SK-N-SH (cell line): ENCODE data around the gene CLEC1B. TPM values are rescaled to one million over a fixed set of nuclear protein-coding genes. Genes with fewer than 3 reads are reported as not detected.
"Not testable (repeated sequence)": the region's sequence is repeated elsewhere in the genome, so short reads cannot be mapped to it uniquely, and the experiment has no call there.

Experiments used
- CTCF ChIA-PET: fragments of 300-600, 350-600 bp; formaldehyde crosslinking; extraction: SDS; loops from one replicate; lab custom pipeline; 2021; lab: Yijun Ruan, JAX
- POLR2A ChIA-PET: fragments of 350-600 bp; sonication (Branson Sonifier 250); formaldehyde crosslinking; extraction: SDS; loops from one replicate; lab custom pipeline; 2020; ENCODE audit warnings: antibody characterized with exemption, inconsistent platforms; lab: Yijun Ruan, JAX
- DNase-seq: peaks from one replicate; pipeline ENCODE4 v3.0.0; 2012
- H2AFZ ChIP-seq: fragments of 200-600 bp; sonication (generic); 2 replicates; pipeline ENCODE4 v1.8.1; 2016; ENCODE audit warnings: antibody characterized with exemption, mild to moderate bottlenecking, low read depth
- H3F3A ChIP-seq: fragments of 200-600 bp; sonication (generic); replicated peaks from 2 replicates; pipeline ENCODE3; 2016; ENCODE audit warnings: antibody characterized with exemption, mild to moderate bottlenecking; ENCODE audit not compliant: insufficient read depth
- H3K27ac ChIP-seq, 2 experiments: fragments of 200-500 bp in 1 of 2; fragments of 200-600 bp in 1 of 2; sonication (Bioruptor generic) in 1 of 2; sonication (generic), shearing (Covaris generic) in 1 of 2; 2 replicates each; pipeline versions ENCODE4 v1.5.1 to v1.6.1; 2014 to 2016; ENCODE audit warnings: low read depth in 2 of 2, inconsistent platforms in 1 of 2, low read length in 1 of 2, mild to moderate bottlenecking in 1 of 2, mixed read lengths in 1 of 2
- H3K27me3 ChIP-seq: fragments of 200-600 bp; sonication (generic), shearing (Covaris generic); 2 replicates; pipeline ENCODE4 v1.6.1; 2016; ENCODE audit warnings: mixed run types; ENCODE audit not compliant: insufficient read depth
- H3K36me3 ChIP-seq, 2 experiments: fragments of 200-500 bp in 1 of 2; fragments of 200-600 bp in 1 of 2; sonication (Bioruptor generic) in 1 of 2; sonication (generic) in 1 of 2; replicated peaks in 1 of 2; 2 replicates each; pipeline versions ENCODE3 to v1.5.1; 2014 to 2016; ENCODE audit warnings: low read length in 1 of 2, mild to moderate bottlenecking in 1 of 2; ENCODE audit not compliant: insufficient read depth in 2 of 2, control insufficient read depth in 1 of 2
- H3K4me1 ChIP-seq, 2 experiments: fragments of 200-500 bp in 1 of 2; fragments of 200-600 bp in 1 of 2; sonication (Bioruptor generic) in 1 of 2; sonication (generic), shearing (Covaris generic) in 1 of 2; 2 replicates each; pipeline versions ENCODE4 v1.5.1 to v1.6.1; 2014 to 2016; ENCODE audit warnings: low read depth in 1 of 2, low read length in 1 of 2, mixed run types in 1 of 2; ENCODE audit not compliant: insufficient read depth in 2 of 2, control insufficient read depth in 1 of 2
- H3K4me2 ChIP-seq: fragments of 200-600 bp; sonication (generic), shearing (Covaris generic); 2 replicates; pipeline ENCODE4 v1.6.1; 2017; ENCODE audit warnings: mixed run types
- H3K4me3 ChIP-seq, 2 experiments: fragments of 200-500 bp in 1 of 2; fragments of 200-600 bp in 1 of 2; sonication (Bioruptor generic) in 1 of 2; sonication (generic), shearing (Covaris generic) in 1 of 2; 2 replicates each; pipeline versions ENCODE4 v1.5.1 to v1.8.1; 2014 to 2016; ENCODE audit warnings: low read depth in 2 of 2, inconsistent platforms in 1 of 2, low read length in 1 of 2, mild to moderate bottlenecking in 1 of 2, mixed read lengths in 1 of 2, moderate library complexity in 1 of 2
- H3K79me2 ChIP-seq: fragments of 200-600 bp; sonication (generic); 2 replicates; pipeline ENCODE4 v1.8.1; 2017; ENCODE audit warnings: mild to moderate bottlenecking; ENCODE audit not compliant: insufficient read depth
- H3K9ac ChIP-seq: fragments of 200-600 bp; sonication (generic); 2 replicates; pipeline ENCODE4 v1.6.1; 2017; ENCODE audit warnings: mixed run types
- H3K9me2 ChIP-seq: fragments of 200-600 bp; sonication (generic); 2 replicates; pipeline ENCODE4 v1.6.1; 2017; ENCODE audit warnings: mixed run types
- H3K9me3 ChIP-seq: fragments of 200-600 bp; sonication (generic); 2 replicates; pipeline ENCODE4 v1.6.1; 2017; ENCODE audit warnings: mixed run types, mild to moderate bottlenecking, moderate library complexity
- H4K20me1 ChIP-seq: fragments of 200-600 bp; sonication (generic); 2 replicates; pipeline ENCODE4 v1.6.1; 2017; ENCODE audit warnings: mild to moderate bottlenecking, mixed run types; ENCODE audit not compliant: insufficient read depth
- FOXJ3 ChIP-seq: sonication (generic); formaldehyde crosslinking; IDR thresholded peaks from 2 replicates; pipeline ENCODE4 v1.5.1; 2020; ENCODE audit warnings: mild to moderate bottlenecking, missing genetic modification reagents
- FOXM1 ChIP-seq: IDR thresholded peaks from 2 replicates; pipeline ENCODE4 v1.4.0; 2012; ENCODE audit warnings: low read depth, mild to moderate bottlenecking
- GABPA ChIP-seq: IDR thresholded peaks from 2 replicates; pipeline ENCODE4 v1.4.0; 2012; ENCODE audit warnings: low read depth, mild to moderate bottlenecking
- GATA2 ChIP-seq: sonication (generic); formaldehyde crosslinking; IDR thresholded peaks from 2 replicates; pipeline ENCODE4 v1.5.0; 2020; ENCODE audit warnings: mild to moderate bottlenecking, missing genetic modification reagents
- MEF2A ChIP-seq: IDR thresholded peaks from 2 replicates; pipeline ENCODE4 v1.4.0; 2012; ENCODE audit warnings: low read depth, borderline replicate concordance
- MXI1 ChIP-seq: IDR thresholded peaks from 2 replicates; pipeline ENCODE4 v1.6.1; 2012; ENCODE audit warnings: mild to moderate bottlenecking, low read depth, low read length, improper control_type of control experiment
- NRF1 ChIP-seq: IDR thresholded peaks from 2 replicates; pipeline ENCODE4 v1.6.1; 2012; ENCODE audit warnings: low read depth, mild to moderate bottlenecking, low read length
- PBX3 ChIP-seq: IDR thresholded peaks from 2 replicates; pipeline ENCODE4; 2012
- RAD21 ChIP-seq: IDR thresholded peaks from 2 replicates; pipeline ENCODE4 v1.6.1; 2012; ENCODE audit warnings: mild to moderate bottlenecking, low read length
- RCOR1 ChIP-seq: fragments of 150-350 bp; IDR thresholded peaks from 2 replicates; pipeline ENCODE4 v1.6.1; 2017; ENCODE audit warnings: antibody characterized with exemption, low read length
- RFX5 ChIP-seq: IDR thresholded peaks from 2 replicates; pipeline ENCODE4 v1.6.1; 2012; ENCODE audit warnings: mild to moderate bottlenecking, improper control_type of control experiment, low read length
- RXRA ChIP-seq: IDR thresholded peaks from 2 replicates; pipeline ENCODE4 v1.4.0; 2012; ENCODE audit warnings: low read depth, mild to moderate bottlenecking, borderline replicate concordance
- SMC3 ChIP-seq: IDR thresholded peaks from 2 replicates; pipeline ENCODE4 v1.6.1; 2012; ENCODE audit warnings: low read depth, low read length, improper control_type of control experiment
- TAF1 ChIP-seq: IDR thresholded peaks from 2 replicates; pipeline ENCODE4 v1.6.1; 2012; ENCODE audit warnings: low read depth, mild to moderate bottlenecking, low read length, moderate library complexity, borderline replicate concordance
- YY1 ChIP-seq: IDR thresholded peaks from 2 replicates; pipeline ENCODE4 v1.4.0; 2012; ENCODE audit warnings: low read depth, mild to moderate bottlenecking
- WGBS: methylation state at CpG from one replicate; pipeline ENCODE4 v1.1.6; 2017; ENCODE audit warnings: low lambda C conversion rate; 5-methylcytosine and 5-hydroxymethylcytosine counted together
- polyA plus RNA-seq, 3 experiments: library from polyadenylated mRNA; depleted of rRNA; stranded (reverse); fragments of >200 nt; gene quantifications; 2 replicates each; pipeline ENCODE4 v1.2.3, GENCODE V29; 2012
- TF ChIP-seq, protein P1 (sequence below): IDR thresholded peaks from 2 replicates; pipeline ENCODE4 v1.4.0; 2012; ENCODE audit warnings: low read depth
- TF ChIP-seq, protein P2 (sequence below): IDR thresholded peaks from 2 replicates; pipeline ENCODE4 v1.4.0; 2012; ENCODE audit warnings: low read depth, borderline replicate concordance
- TF ChIP-seq, protein P3 (sequence below): fragments of 200-600 bp; sonication (generic); IDR thresholded peaks from 2 replicates; pipeline ENCODE4 v1.6.1; 2017; ENCODE audit warnings: antibody characterized with exemption, mild to moderate bottlenecking, moderate library complexity

CLEC1B gene
- polyA plus RNA-seq, 1 of the 3 experiments (the other 2 are of a cell fraction) = not detected

GRCh38 chr12:9975614-9976013 is 23.3 kb downstream of the CLEC1B start:
- POLR2A ChIA-PET = no interaction called here
- 0% methylated on average over 2 of the region's 2 CpGs for WGBS

GRCh38 chr12:9974731-9975130 is 24.2 kb downstream of the CLEC1B start:
- 1% methylated on average over 2 of the region's 2 CpGs for whole genome bisulfite sequencing
- POLR2A ChIA-PET, H3F3A ChIP-seq, DNase-seq, H3K9me2 ChIP-seq, H3K4me3 ChIP-seq, H2AFZ ChIP-seq, CTCF ChIA-PET, H3K9me3 ChIP-seq, H3K36me3 ChIP-seq, H3K27ac ChIP-seq, H3K4me2 ChIP-seq, H3K79me2 ChIP-seq, H3K9ac ChIP-seq, H3K27me3 ChIP-seq, H3K4me1 ChIP-seq, H4K20me1 ChIP-seq: not testable (repeated sequence)

More at GRCh38 chr12:9975614-9976013, 23.3 kb downstream of the CLEC1B start:
- Histone ChIP-seq H3K9ac (no peak overlapping the region), H4K20me1 (no peaks in the 10 kb centered on the region), H3K27ac (no peak overlapping the region), H3K27me3 (no peaks in the 10 kb centered on the region), H3K9me2 (no peaks in the 10 kb centered on the region), H3F3A (no peaks in the 10 kb centered on the region), H3K36me3 (no peaks in the 10 kb centered on the region), H2AFZ (no peak overlapping the region), H3K4me2 (no peak overlapping the region), H3K4me1 (no peaks in the 10 kb centered on the region), H3K4me3 (no peak overlapping the region), H3K79me2 (no peaks in the 10 kb centered on the region), H3K9me3 (no peaks in the 10 kb centered on the region)
- DNase-seq = no peak
- TF ChIP-seq GABPA (no peak), MXI1 (no peak), SMC3 (no peak), RFX5 (no peak), FOXM1 (no peak), TAF1 (no peak), GATA2 (no peak), PBX3 (no peak), MEF2A (no peak), NRF1 (no peak), RCOR1 (no peak), RXRA (no peak), FOXJ3 (CRISPR knock-in tag) (no peak), RAD21 (no peak), YY1 (no peak)
- TF ChIP-seq, protein P1, sequence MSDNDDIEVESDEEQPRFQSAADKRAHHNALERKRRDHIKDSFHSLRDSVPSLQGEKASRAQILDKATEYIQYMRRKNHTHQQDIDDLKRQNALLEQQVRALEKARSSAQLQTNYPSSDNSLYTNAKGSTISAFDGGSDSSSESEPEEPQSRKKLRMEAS = no peak
- TF ChIP-seq, protein P2, sequence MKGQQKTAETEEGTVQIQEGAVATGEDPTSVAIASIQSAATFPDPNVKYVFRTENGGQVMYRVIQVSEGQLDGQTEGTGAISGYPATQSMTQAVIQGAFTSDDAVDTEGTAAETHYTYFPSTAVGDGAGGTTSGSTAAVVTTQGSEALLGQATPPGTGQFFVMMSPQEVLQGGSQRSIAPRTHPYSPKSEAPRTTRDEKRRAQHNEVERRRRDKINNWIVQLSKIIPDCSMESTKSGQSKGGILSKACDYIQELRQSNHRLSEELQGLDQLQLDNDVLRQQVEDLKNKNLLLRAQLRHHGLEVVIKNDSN = no peak
- TF ChIP-seq, protein P3, sequence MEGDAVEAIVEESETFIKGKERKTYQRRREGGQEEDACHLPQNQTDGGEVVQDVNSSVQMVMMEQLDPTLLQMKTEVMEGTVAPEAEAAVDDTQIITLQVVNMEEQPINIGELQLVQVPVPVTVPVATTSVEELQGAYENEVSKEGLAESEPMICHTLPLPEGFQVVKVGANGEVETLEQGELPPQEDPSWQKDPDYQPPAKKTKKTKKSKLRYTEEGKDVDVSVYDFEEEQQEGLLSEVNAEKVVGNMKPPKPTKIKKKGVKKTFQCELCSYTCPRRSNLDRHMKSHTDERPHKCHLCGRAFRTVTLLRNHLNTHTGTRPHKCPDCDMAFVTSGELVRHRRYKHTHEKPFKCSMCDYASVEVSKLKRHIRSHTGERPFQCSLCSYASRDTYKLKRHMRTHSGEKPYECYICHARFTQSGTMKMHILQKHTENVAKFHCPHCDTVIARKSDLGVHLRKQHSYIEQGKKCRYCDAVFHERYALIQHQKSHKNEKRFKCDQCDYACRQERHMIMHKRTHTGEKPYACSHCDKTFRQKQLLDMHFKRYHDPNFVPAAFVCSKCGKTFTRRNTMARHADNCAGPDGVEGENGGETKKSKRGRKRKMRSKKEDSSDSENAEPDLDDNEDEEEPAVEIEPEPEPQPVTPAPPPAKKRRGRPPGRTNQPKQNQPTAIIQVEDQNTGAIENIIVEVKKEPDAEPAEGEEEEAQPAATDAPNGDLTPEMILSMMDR = no peak
- CTCF ChIA-PET = no interaction called here
